GM12874 (cell line): ENCODE results near the gene CPNE6.

Source experiments
- CTCF ChIP-seq: IDR thresholded peaks from 2 replicates; pipeline ENCODE4 v1.5.1; 2011; ENCODE audit warnings: low read depth, mild to moderate bottlenecking, control low read depth, low read length, moderate library complexity; ENCODE audit not compliant: insufficient read depth

Gene CPNE6

GRCh38 chr14:24072436-24072835, 1.1 kb downstream of the CPNE6 start:
- no peak for TF ChIP-seq CTCF

- no peak for TF ChIP-seq CTCF
These were observed 1.8 kb downstream of the CPNE6 start for GRCh38 chr14:24072881-24073877.

GRCh38 chr14:24074625-24075484, 3.5 kb downstream of the CPNE6 start:
- TF ChIP-seq CTCF = no peak

GRCh38 chr14:24075485-24076301, 4.3 kb downstream of the CPNE6 start:
- no peak for TF ChIP-seq CTCF

- TF ChIP-seq CTCF = no peak
These were observed 4.9 kb downstream of the CPNE6 start for GRCh38 chr14:24076302-24076601.

GRCh38 chr14:24077086-24077485, 5.7 kb downstream of the CPNE6 start:
- TF ChIP-seq CTCF = no peak

- no peak for TF ChIP-seq CTCF
These were observed 6.8 kb downstream of the CPNE6 start for GRCh38 chr14:24078146-24078545.
